Measurements from ENCODE around the gene LINGO4. TPM values are rescaled to one million over a fixed set of nuclear protein-coding genes. Genes with fewer than 3 reads are reported as not detected.

Gene LINGO4
- polyA plus RNA-seq, 1 donor (not counting 4 experiments of a cell fraction or from before 2014, with no cell fraction given): not detected

DNA sequence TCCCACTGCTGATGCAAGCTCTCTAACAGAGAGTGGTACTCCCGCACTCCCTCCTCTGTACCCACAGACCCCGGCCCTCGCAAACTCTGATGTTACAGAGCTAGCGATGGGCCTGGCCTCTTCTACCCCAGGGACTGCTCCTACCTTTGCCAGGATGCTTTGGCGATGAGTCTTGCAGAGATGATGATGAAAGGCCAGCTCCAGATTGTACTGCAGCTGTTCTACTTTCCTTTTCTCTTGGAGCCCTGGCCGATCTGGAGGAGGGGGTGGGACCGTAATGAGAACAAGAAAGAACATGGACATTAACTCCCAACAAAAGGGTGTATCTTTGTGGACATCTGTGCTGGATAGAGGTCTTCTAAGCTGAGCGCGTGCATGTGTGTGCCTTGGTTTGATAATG, 6.0 kb upstream of the LINGO4 start:
- Histone ChIP-seq H3K4me3 (ENCODE audit: control insufficient read depth in 2 of 3, extremely low read depth in 1 of 3, insufficient read depth in 2 of 3, low read depth in 1 of 3, low read length in 3 of 3) (no peak overlapping the region), H3K27me3 (ENCODE audit: control insufficient read depth, extremely low read depth, insufficient read depth, low read length) (peaks cover 15% of the 10 kb centered on the region), H3K27ac (ENCODE audit: control insufficient read depth, insufficient read depth, low read length) (no peak overlapping the region), H2AFZ (ENCODE audit: control insufficient read depth, low read length) (no peak overlapping the region), H3K4me2 (ENCODE audit: control insufficient read depth, extremely low read depth, insufficient read depth, low read depth, low read length) (no peak overlapping the region), H4K20me1 (ENCODE audit: control insufficient read depth, extremely low read depth, insufficient read depth, low read length) (no peaks in the 10 kb centered on the region), H3K9me3 (ENCODE audit: control insufficient read depth, low read depth, low read length) (no peaks in the 10 kb centered on the region), H3K36me3 (ENCODE audit: control insufficient read depth in 2 of 2, extremely low read depth in 1 of 2, insufficient read depth in 2 of 2, low read length in 2 of 2) (no peaks in the 10 kb centered on the region), H3K4me1 (ENCODE audit: control insufficient read depth, extremely low read depth, insufficient read depth, low read length) (no peaks in the 10 kb centered on the region), H3K9ac (ENCODE audit: control insufficient read depth, extremely low read depth, insufficient read depth, low read length) (no peak overlapping the region), H3K79me2 (ENCODE audit: control insufficient read depth, insufficient read depth, low read length) (no peaks in the 10 kb centered on the region), H3K9me1 (ENCODE audit: control insufficient read depth, extremely low read depth, insufficient read depth, low read length) (no peaks in the 10 kb centered on the region)
- no peak for TF ChIP-seq EZH2 (IDR thresholded peaks at IDR 0.05; ENCODE audit: low read length)
- TF ChIP-seq, protein P1, sequence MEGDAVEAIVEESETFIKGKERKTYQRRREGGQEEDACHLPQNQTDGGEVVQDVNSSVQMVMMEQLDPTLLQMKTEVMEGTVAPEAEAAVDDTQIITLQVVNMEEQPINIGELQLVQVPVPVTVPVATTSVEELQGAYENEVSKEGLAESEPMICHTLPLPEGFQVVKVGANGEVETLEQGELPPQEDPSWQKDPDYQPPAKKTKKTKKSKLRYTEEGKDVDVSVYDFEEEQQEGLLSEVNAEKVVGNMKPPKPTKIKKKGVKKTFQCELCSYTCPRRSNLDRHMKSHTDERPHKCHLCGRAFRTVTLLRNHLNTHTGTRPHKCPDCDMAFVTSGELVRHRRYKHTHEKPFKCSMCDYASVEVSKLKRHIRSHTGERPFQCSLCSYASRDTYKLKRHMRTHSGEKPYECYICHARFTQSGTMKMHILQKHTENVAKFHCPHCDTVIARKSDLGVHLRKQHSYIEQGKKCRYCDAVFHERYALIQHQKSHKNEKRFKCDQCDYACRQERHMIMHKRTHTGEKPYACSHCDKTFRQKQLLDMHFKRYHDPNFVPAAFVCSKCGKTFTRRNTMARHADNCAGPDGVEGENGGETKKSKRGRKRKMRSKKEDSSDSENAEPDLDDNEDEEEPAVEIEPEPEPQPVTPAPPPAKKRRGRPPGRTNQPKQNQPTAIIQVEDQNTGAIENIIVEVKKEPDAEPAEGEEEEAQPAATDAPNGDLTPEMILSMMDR (optimal IDR thresholded peaks at IDR 0.05 in 1 of 3, IDR thresholded peaks at IDR 0.05 in 1 of 3, conservative IDR thresholded peaks at IDR 0.05 in 1 of 3; ENCODE audit: extremely low read depth in 1 of 3, insufficient read depth in 2 of 3, low read length in 3 of 3): no peak
- dilution Hi-C loops (cut with MboI; ENCODE audit: extremely low pct_ligation_motif_present, low sequenced_read_pairs): no loop called here
- DNase-seq (ENCODE audit: low read depth, low spot score) (no peak), FAIRE-seq (no peak)

DNA sequence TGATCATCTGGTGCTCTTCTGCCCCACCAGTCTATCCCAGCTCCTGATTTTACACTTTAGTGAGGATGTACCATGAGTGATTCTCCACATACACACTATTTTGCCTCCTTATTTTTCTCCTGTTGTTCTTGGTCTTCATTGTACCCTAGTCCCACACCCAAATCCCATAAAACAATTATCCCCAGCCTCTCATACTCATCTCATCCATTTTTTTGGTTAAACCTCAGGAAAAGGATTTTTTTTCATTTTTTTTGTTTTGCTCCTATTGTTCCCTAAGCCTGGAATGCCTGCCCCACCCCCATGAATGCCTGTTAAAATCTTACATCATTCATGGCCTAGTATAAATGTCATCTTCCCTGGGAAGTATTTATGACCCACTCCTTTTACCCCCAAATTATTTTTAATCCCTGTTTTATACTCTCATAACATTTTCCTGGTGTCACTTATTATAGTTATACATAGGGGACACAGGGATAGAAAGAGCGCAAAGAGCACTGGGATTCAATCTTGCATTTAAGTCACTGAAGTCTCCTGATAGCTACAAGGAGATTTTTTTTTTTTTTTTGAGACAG, 4.9 kb upstream of the LINGO4 start:
- no peaks in the 10 kb centered on the region for H3K9me1 ChIP-seq (ENCODE audit: control insufficient read depth, extremely low read depth, insufficient read depth, low read length)
- H2AFZ ChIP-seq (ENCODE audit: control insufficient read depth, low read length): no peak overlapping the region
- H3K27me3 ChIP-seq (ENCODE audit: control insufficient read depth, extremely low read depth, insufficient read depth, low read length): peaks cover 26% of the 10 kb centered on the region
- no peaks in the 10 kb centered on the region for H4K20me1 ChIP-seq (ENCODE audit: control insufficient read depth, extremely low read depth, insufficient read depth, low read length)
- no peak for TF ChIP-seq EZH2 (IDR thresholded peaks at IDR 0.05; ENCODE audit: low read length)
- TF ChIP-seq, protein P1 (optimal IDR thresholded peaks at IDR 0.05 in 1 of 3, IDR thresholded peaks at IDR 0.05 in 1 of 3, conservative IDR thresholded peaks at IDR 0.05 in 1 of 3; ENCODE audit: extremely low read depth in 1 of 3, insufficient read depth in 2 of 3, low read length in 3 of 3): no peak
- dilution Hi-C loops (cut with MboI; ENCODE audit: extremely low pct_ligation_motif_present, low sequenced_read_pairs): no loop called here
- no peaks in the 10 kb centered on the region for H3K79me2 ChIP-seq (ENCODE audit: control insufficient read depth, insufficient read depth, low read length)
- no peak overlapping the region for H3K27ac ChIP-seq (ENCODE audit: control insufficient read depth, insufficient read depth, low read length)
- FAIRE-seq: no peak
- H3K4me1 ChIP-seq (ENCODE audit: control insufficient read depth, extremely low read depth, insufficient read depth, low read length): no peaks in the 10 kb centered on the region
- H3K36me3 ChIP-seq (ENCODE audit: control insufficient read depth in 2 of 2, extremely low read depth in 1 of 2, insufficient read depth in 2 of 2, low read length in 2 of 2): no peaks in the 10 kb centered on the region
- H3K4me2 ChIP-seq (ENCODE audit: control insufficient read depth, extremely low read depth, insufficient read depth, low read depth, low read length): no peak overlapping the region
- no peak overlapping the region for H3K4me3 ChIP-seq (ENCODE audit: control insufficient read depth in 2 of 3, extremely low read depth in 1 of 3, insufficient read depth in 2 of 3, low read depth in 1 of 3, low read length in 3 of 3)
- no peak overlapping the region for H3K9ac ChIP-seq (ENCODE audit: control insufficient read depth, extremely low read depth, insufficient read depth, low read length)
- H3K9me3 ChIP-seq (ENCODE audit: control insufficient read depth, low read depth, low read length): no peaks in the 10 kb centered on the region
- no peak for DNase-seq (ENCODE audit: low read depth, low spot score)

All from keratinocyte (primary cell).